ENCODE results near the gene KRT12. TPM values are rescaled to one million over a fixed set of nuclear protein-coding genes. Genes with fewer than 3 reads are reported as not detected.

The KRT12 gene
- total RNA-seq, 1 donor from 2014 or later, result not detected

GRCh38 chr17:40817103-40817682 is 49.8 kb downstream of the KRT12 start:
- intact Hi-C loops (cut with micrococcal nuclease), result loop anchor here (10.0 kb wide), 1 partner anchor 252 kb away; the partner anchor contains the start of gene CCR7

- intact Hi-C loops (cut with micrococcal nuclease), result loop anchor here (10.0 kb wide), 1 partner anchor 252 kb away; the partner anchor contains the start of gene CCR7
These were observed 50.5 kb downstream of the KRT12 start for GRCh38 chr17:40816569-40816968.

GRCh38 chr17:40815381-40815780 is 51.6 kb downstream of the KRT12 start:
- intact Hi-C loops (cut with micrococcal nuclease), result loop anchor here (10.0 kb wide), 1 partner anchor 251 kb away; the partner anchor contains the start of gene CCR7

GRCh38 chr17:40814657-40815056 is 52.4 kb downstream of the KRT12 start:
- intact Hi-C loops (cut with micrococcal nuclease), result loop anchor here (10.0 kb wide), 1 partner anchor 250 kb away; the partner anchor contains the start of gene CCR7

GRCh38 chr17:40813804-40814203 is 53.2 kb downstream of the KRT12 start:
- intact Hi-C loops (cut with micrococcal nuclease), result loop anchor here (10.0 kb wide), 1 partner anchor 249 kb away; the partner anchor contains the start of gene CCR7

- intact Hi-C loops (cut with micrococcal nuclease), result loop anchor here (10.0 kb wide), 1 partner anchor 248 kb away; the partner anchor contains the start of gene CCR7
These were observed 54.4 kb downstream of the KRT12 start for GRCh38 chr17:40812639-40813038.

Other genes starting within 250 kb of the KRT12 start
- 110 and 111 TPM in 2 replicates for gene SMARCE1, start 219.4 kb downstream of the KRT12 start, total RNA-seq
- not detected in 2 replicates for gene KRT222, start 202.0 kb downstream of the KRT12 start, total RNA-seq
- gene KRT24, start 163.5 kb downstream of the KRT12 start, total RNA-seq, result not detected in 2 replicates
- not detected in 2 replicates for gene KRT25, start 111.9 kb downstream of the KRT12 start, total RNA-seq
- gene KRT26, start 95.0 kb downstream of the KRT12 start, total RNA-seq, result not detected in 2 replicates
- gene KRT27, start 84.7 kb downstream of the KRT12 start, total RNA-seq, result not detected in 2 replicates
- not detected in 2 replicates for gene KRT28, start 67.3 kb downstream of the KRT12 start, total RNA-seq
- 29.9 and 32.8 TPM in 2 replicates for gene KRT10, start 44.6 kb downstream of the KRT12 start, total RNA-seq
- not detected in 2 replicates for gene KRT20, start 18.0 kb upstream of the KRT12 start, total RNA-seq
- not detected in 2 replicates for gene KRT23, start 70.4 kb upstream of the KRT12 start, total RNA-seq
- not detected in 2 replicates for gene KRT39, start 99.7 kb upstream of the KRT12 start, total RNA-seq
- gene KRT40, start 117.1 kb upstream of the KRT12 start, total RNA-seq, result not detected in 2 replicates
- gene KRTAP3-3, start 126.9 kb upstream of the KRT12 start, total RNA-seq, result not detected in 2 replicates
- gene KRTAP3-2, start 132.7 kb upstream of the KRT12 start, total RNA-seq, result not detected in 2 replicates
- gene KRTAP3-1, start 141.9 kb upstream of the KRT12 start, total RNA-seq, result not detected in 2 replicates
- gene KRTAP1-5, start 160.0 kb upstream of the KRT12 start, total RNA-seq, result not detected in 2 replicates
- not detected in 2 replicates for gene KRTAP1-4, start 163.0 kb upstream of the KRT12 start, total RNA-seq
- not detected in 2 replicates for gene KRTAP1-3, start 167.7 kb upstream of the KRT12 start, total RNA-seq
- not detected in 2 replicates for gene KRTAP1-1, start 174.2 kb upstream of the KRT12 start, total RNA-seq
- not detected in 2 replicates for gene KRTAP2-1, start 180.1 kb upstream of the KRT12 start, total RNA-seq
- not detected in 2 replicates for gene KRTAP2-2, start 188.0 kb upstream of the KRT12 start, total RNA-seq
- gene KRTAP2-3, start 192.9 kb upstream of the KRT12 start, total RNA-seq, result not detected in 2 replicates
- not detected in 2 replicates for gene KRTAP2-4, start 198.7 kb upstream of the KRT12 start, total RNA-seq
- gene KRTAP4-7, start 216.9 kb upstream of the KRT12 start, total RNA-seq, result not detected in 2 replicates
- gene KRTAP4-8, start 230.9 kb upstream of the KRT12 start, total RNA-seq, result not detected in 2 replicates
- not detected in 2 replicates for gene KRTAP4-16, start 235.0 kb upstream of the KRT12 start, total RNA-seq
- not detected in 2 replicates for gene KRTAP4-9, start 238.2 kb upstream of the KRT12 start, total RNA-seq

All from T-helper 2 cell treated with Interferon-gamma antibody and Interleukin-4, amounts not matched to agents 100 ng/mL and 5 ng/mL, for 36 hours (primary cell).